ENCODE results near the gene GNPTG. TPM values are rescaled to one million over a fixed set of nuclear protein-coding genes. Genes with fewer than 3 reads are reported as not detected.

GNPTG gene
- total RNA-seq, 1 experiment from 2014 or later: 19.6 TPM

- Histone ChIP-seq H4K20me1 (ENCODE audit: insufficient read depth, low read depth, low read length) (no peaks in the 10 kb centered on the region; the same call in 1 of the 2 replicates), H2AFZ (ENCODE audit: low read length) (no peak overlapping the region), H3K27me3 (ENCODE audit: low read length) (no peaks in the 10 kb centered on the region), H3K36me3 (ENCODE audit: insufficient read depth, low read length) (no peaks in the 10 kb centered on the region), H3K4me2 (ENCODE audit: low read depth, low read length, poor library complexity, severe bottlenecking) (no peak overlapping the region), H3K9me3 (ENCODE audit: low read length) (no peaks in the 10 kb centered on the region), H3K9me2 (replicated peaks; ENCODE audit: insufficient read depth, low read length) (no peaks in the 10 kb centered on the region), H3K9ac (ENCODE audit: low read length) (no peak overlapping the region), H3K4me3 (ENCODE audit: low read length) (no peak overlapping the region), H3K4me1 (ENCODE audit: low read length) (no peaks in the 10 kb centered on the region), H3K79me2 (ENCODE audit: low read length) (peaks cover under 1% of the 10 kb centered on the region), H3K27ac (ENCODE audit: low read length) (no peak overlapping the region)
- no peak for DNase-seq
These were observed 20.7 kb downstream of the GNPTG start for GRCh38 chr16:1372292-1372950.

- DNase-seq: no peak
- no peaks in the 10 kb centered on the region for H3K9me3 ChIP-seq (ENCODE audit: low read length)
- H3K27ac ChIP-seq (ENCODE audit: low read length): no peak overlapping the region
- no peak overlapping the region for H3K9ac ChIP-seq (ENCODE audit: low read length)
- H3K79me2 ChIP-seq (ENCODE audit: low read length): peaks cover 18% of the 10 kb centered on the region
- no peak overlapping the region for H3K4me2 ChIP-seq (ENCODE audit: low read depth, low read length, poor library complexity, severe bottlenecking)
- H2AFZ ChIP-seq (ENCODE audit: low read length): no peak overlapping the region
- peaks cover 14% of the 10 kb centered on the region for H3K4me1 ChIP-seq (ENCODE audit: low read length)
- H3K36me3 ChIP-seq (ENCODE audit: insufficient read depth, low read length): no peaks in the 10 kb centered on the region
- peaks cover 5% of the 10 kb centered on the region; the same call in 1 of the 2 replicates for H4K20me1 ChIP-seq (ENCODE audit: insufficient read depth, low read depth, low read length)
- no peaks in the 10 kb centered on the region for H3K27me3 ChIP-seq (ENCODE audit: low read length)
- no peaks in the 10 kb centered on the region for H3K9me2 ChIP-seq (replicated peaks; ENCODE audit: insufficient read depth, low read length)
- no peak overlapping the region for H3K4me3 ChIP-seq (ENCODE audit: low read length)
These were observed 22.9 kb downstream of the GNPTG start for GRCh38 chr16:1374418-1375297.

- peaks cover 5% of the 10 kb centered on the region; the same call in 1 of the 2 replicates for H4K20me1 ChIP-seq (ENCODE audit: insufficient read depth, low read depth, low read length)
- no peak for DNase-seq
These were observed 23.5 kb downstream of the GNPTG start for GRCh38 chr16:1375298-1375640.

GRCh38 chr16:1375741-1376410 lies 24.1 kb downstream of the GNPTG start:
- Histone ChIP-seq H3K79me2 (ENCODE audit: low read length) (peaks cover 18% of the 10 kb centered on the region), H2AFZ (ENCODE audit: low read length) (no peak overlapping the region), H3K27ac (ENCODE audit: low read length) (no peak overlapping the region), H3K9me2 (replicated peaks; ENCODE audit: insufficient read depth, low read length) (no peaks in the 10 kb centered on the region), H3K4me3 (ENCODE audit: low read length) (no peak overlapping the region), H3K9me3 (ENCODE audit: low read length) (no peaks in the 10 kb centered on the region), H3K9ac (ENCODE audit: low read length) (no peak overlapping the region), H3K27me3 (ENCODE audit: low read length) (no peaks in the 10 kb centered on the region), H3K36me3 (ENCODE audit: insufficient read depth, low read length) (no peaks in the 10 kb centered on the region), H3K4me1 (ENCODE audit: low read length) (peaks cover 14% of the 10 kb centered on the region), H3K4me2 (ENCODE audit: low read depth, low read length, poor library complexity, severe bottlenecking) (no peak overlapping the region), H4K20me1 (ENCODE audit: insufficient read depth, low read depth, low read length) (peaks cover 5% of the 10 kb centered on the region; the same call in 1 of the 2 replicates)
- peak; percentile 38 for DNase-seq

More at GRCh38 chr16:1375298-1375640, 23.5 kb downstream of the GNPTG start:
- no peak overlapping the region for H3K27ac ChIP-seq (ENCODE audit: low read length)
- no peak overlapping the region for H2AFZ ChIP-seq (ENCODE audit: low read length)
- peaks cover 18% of the 10 kb centered on the region for H3K79me2 ChIP-seq (ENCODE audit: low read length)
- no peaks in the 10 kb centered on the region for H3K9me3 ChIP-seq (ENCODE audit: low read length)
- no peaks in the 10 kb centered on the region for H3K36me3 ChIP-seq (ENCODE audit: insufficient read depth, low read length)
- H3K4me2 ChIP-seq (ENCODE audit: low read depth, low read length, poor library complexity, severe bottlenecking): no peak overlapping the region
- no peaks in the 10 kb centered on the region for H3K9me2 ChIP-seq (replicated peaks; ENCODE audit: insufficient read depth, low read length)
- peaks cover 14% of the 10 kb centered on the region for H3K4me1 ChIP-seq (ENCODE audit: low read length)
- H3K9ac ChIP-seq (ENCODE audit: low read length): no peak overlapping the region
- H3K4me3 ChIP-seq (ENCODE audit: low read length): no peak overlapping the region
- H3K27me3 ChIP-seq (ENCODE audit: low read length): no peaks in the 10 kb centered on the region

- Histone ChIP-seq H3K9me3 (ENCODE audit: low read length) (no peaks in the 10 kb centered on the region), H3K27ac (ENCODE audit: low read length) (no peak overlapping the region), H3K36me3 (ENCODE audit: insufficient read depth, low read length) (no peaks in the 10 kb centered on the region), H3K79me2 (ENCODE audit: low read length) (peaks cover 18% of the 10 kb centered on the region), H3K9me2 (replicated peaks; ENCODE audit: insufficient read depth, low read length) (no peaks in the 10 kb centered on the region), H2AFZ (ENCODE audit: low read length) (no peak overlapping the region), H3K9ac (ENCODE audit: low read length) (no peak overlapping the region), H3K4me2 (ENCODE audit: low read depth, low read length, poor library complexity, severe bottlenecking) (peak overlapping the region; percentile 73), H4K20me1 (ENCODE audit: insufficient read depth, low read depth, low read length) (peaks cover 5% of the 10 kb centered on the region; the same call in 1 of the 2 replicates), H3K27me3 (ENCODE audit: low read length) (no peaks in the 10 kb centered on the region), H3K4me1 (ENCODE audit: low read length) (peaks cover 14% of the 10 kb centered on the region), H3K4me3 (ENCODE audit: low read length) (no peak overlapping the region; the same call in 1 of the 2 replicates)
- peak; percentile 35 for DNase-seq
These were observed 25.8 kb downstream of the GNPTG start for GRCh38 chr16:1377406-1378010.

- Histone ChIP-seq H3K4me3 (ENCODE audit: low read length) (peak overlapping the region; percentile 69), H3K4me1 (ENCODE audit: low read length) (peaks cover 14% of the 10 kb centered on the region), H3K27me3 (ENCODE audit: low read length) (no peaks in the 10 kb centered on the region), H3K9me2 (replicated peaks; ENCODE audit: insufficient read depth, low read length) (no peaks in the 10 kb centered on the region), H2AFZ (ENCODE audit: low read length) (no peak overlapping the region), H3K9me3 (ENCODE audit: low read length) (no peaks in the 10 kb centered on the region), H4K20me1 (ENCODE audit: insufficient read depth, low read depth, low read length) (peaks cover 5% of the 10 kb centered on the region; the same call in 1 of the 2 replicates), H3K9ac (ENCODE audit: low read length) (peak overlapping the region; percentile 81), H3K27ac (ENCODE audit: low read length) (no peak overlapping the region; the same call in 1 of the 2 replicates), H3K79me2 (ENCODE audit: low read length) (peaks cover 18% of the 10 kb centered on the region), H3K36me3 (ENCODE audit: insufficient read depth, low read length) (no peaks in the 10 kb centered on the region), H3K4me2 (ENCODE audit: low read depth, low read length, poor library complexity, severe bottlenecking) (peak overlapping the region; percentile 73)
- DNase-seq: peak; percentile 39
These were observed 26.5 kb downstream of the GNPTG start for GRCh38 chr16:1378087-1378803.

- Histone ChIP-seq H4K20me1 (ENCODE audit: insufficient read depth, low read depth, low read length) (peaks cover 5% of the 10 kb centered on the region; the same call in 1 of the 2 replicates), H3K9me2 (replicated peaks; ENCODE audit: insufficient read depth, low read length) (no peaks in the 10 kb centered on the region), H3K4me3 (ENCODE audit: low read length) (peak overlapping the region; percentile 69), H2AFZ (ENCODE audit: low read length) (peak overlapping the region; percentile 74; the same call in 1 of the 2 replicates), H3K27ac (ENCODE audit: low read length) (peak overlapping the region; percentile 40), H3K9me3 (ENCODE audit: low read length) (no peaks in the 10 kb centered on the region), H3K27me3 (ENCODE audit: low read length) (no peaks in the 10 kb centered on the region), H3K36me3 (ENCODE audit: insufficient read depth, low read length) (no peaks in the 10 kb centered on the region), H3K9ac (ENCODE audit: low read length) (peak overlapping the region; percentile 81), H3K79me2 (ENCODE audit: low read length) (peaks cover 18% of the 10 kb centered on the region), H3K4me1 (ENCODE audit: low read length) (peaks cover 14% of the 10 kb centered on the region), H3K4me2 (ENCODE audit: low read depth, low read length, poor library complexity, severe bottlenecking) (peak overlapping the region; percentile 73)
- peak; percentile 72 for DNase-seq
These were observed 27.1 kb downstream of the GNPTG start for GRCh38 chr16:1378804-1379303.
